Colonic mucosa (tissue), 4 donors: ENCODE measurements around the gene EGLN2. TPM values are rescaled to one million over a fixed set of nuclear protein-coding genes. Genes with fewer than 3 reads are reported as not detected.

Experiments used
- DNase-seq: peaks from one replicate; pipeline ENCODE4 v3.0.0-alpha.2; 2020
- H3K27ac ChIP-seq: fragments of 200-600 bp; one replicate; pipeline ENCODE4 v1.8.0; 2021
- H3K27me3 ChIP-seq: fragments of 200-600 bp; one replicate; pipeline ENCODE4 v1.8.0; 2021
- H3K36me3 ChIP-seq: fragments of 200-600 bp; one replicate; pipeline ENCODE4 v1.8.0; 2021
- H3K4me1 ChIP-seq: fragments of 200-600 bp; one replicate; pipeline ENCODE4 v1.8.0; 2021; ENCODE audit warnings: mild to moderate bottlenecking
- H3K4me3 ChIP-seq: fragments of 200-600 bp; one replicate; pipeline ENCODE4 v1.8.0; 2021
- H3K9ac ChIP-seq, 2 donors: one replicate each; pipeline ENCODE4 v1.7.0; 2013; ENCODE audit warnings: control low read depth in 2 of 2, low read depth in 2 of 2, low read length in 2 of 2
- H3K9me3 ChIP-seq: fragments of 200-600 bp; one replicate; pipeline ENCODE4 v1.8.0; 2021
- intact Hi-C: fragments of 100-400 bp; cut with DNase I; formaldehyde crosslinking; loops from one replicate; pipeline ENCODE4 v1.14.1; 2022
- total RNA-seq, 2 donors: library from RNA; stranded (reverse); fragmentation: NEBNext Ultra II Directional in 1 of 2; extraction: Animal tissue kit (Norgen Biotek cat#: 25700) in 1 of 2; gene quantifications; one replicate each; pipeline ENCODE4 v1.2.1, GENCODE V29; 2021
- TF ChIP-seq, protein P1 (sequence below): fragments of 200-600 bp; IDR thresholded peaks from one replicate; pipeline ENCODE4 v1.8.0; 2022; ENCODE audit warnings: antibody characterized with exemption, mild to moderate bottlenecking
- donor health status: healthy.
- donor health status: DM: no; HTN: no; CAD: no.
- donor health status: DM: no; HTN: no; CAD: no.

The EGLN2 gene
- total RNA-seq, 2 donors from 2014 or later = 67.3 to 87.8 TPM

DNA sequence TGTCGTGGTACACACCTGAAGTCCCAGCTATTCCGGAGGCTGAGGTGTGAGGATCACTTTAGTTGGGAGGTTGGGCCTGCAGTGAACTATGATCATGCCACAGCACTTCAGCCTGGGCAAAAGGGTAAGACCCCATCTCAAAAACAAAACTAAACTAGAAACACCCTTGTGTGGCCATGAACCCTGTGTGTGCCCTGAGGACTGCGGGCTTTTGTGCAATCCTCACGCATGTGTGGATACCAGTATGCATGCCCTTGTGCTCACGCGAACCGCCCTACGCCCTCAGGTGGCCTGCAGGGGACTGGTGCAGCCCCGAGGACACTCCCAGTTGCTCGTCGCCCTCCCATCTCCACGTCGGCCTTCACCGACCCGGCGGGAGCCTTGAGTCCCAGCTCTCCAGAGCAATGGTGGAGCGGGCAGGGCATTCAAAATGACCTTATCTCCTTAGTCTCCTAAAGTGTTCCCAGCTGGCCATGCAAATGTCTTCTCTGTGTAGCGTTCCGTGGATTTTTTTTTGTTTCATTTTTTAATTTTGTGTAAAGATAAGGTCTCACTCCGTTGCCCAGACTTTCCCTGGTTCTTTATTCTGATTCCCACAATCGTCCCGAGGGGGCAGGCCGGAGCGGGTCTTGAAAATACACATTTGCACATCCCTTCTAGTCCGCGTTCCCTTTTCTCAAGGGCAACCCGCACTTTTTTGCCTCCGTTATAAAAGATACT is 868 bp upstream of the EGLN2 start:
- H3K27ac ChIP-seq = peak overlapping the region; percentile 93
- no peaks in the 10 kb centered on the region for H3K9me3 ChIP-seq
- peak overlapping the region; percentile 41 for H3K4me3 ChIP-seq
- peak; percentile 76 for DNase-seq
- H3K27me3 ChIP-seq = no peaks in the 10 kb centered on the region
- no peaks in the 10 kb centered on the region for H3K36me3 ChIP-seq
- TF ChIP-seq, protein P1, sequence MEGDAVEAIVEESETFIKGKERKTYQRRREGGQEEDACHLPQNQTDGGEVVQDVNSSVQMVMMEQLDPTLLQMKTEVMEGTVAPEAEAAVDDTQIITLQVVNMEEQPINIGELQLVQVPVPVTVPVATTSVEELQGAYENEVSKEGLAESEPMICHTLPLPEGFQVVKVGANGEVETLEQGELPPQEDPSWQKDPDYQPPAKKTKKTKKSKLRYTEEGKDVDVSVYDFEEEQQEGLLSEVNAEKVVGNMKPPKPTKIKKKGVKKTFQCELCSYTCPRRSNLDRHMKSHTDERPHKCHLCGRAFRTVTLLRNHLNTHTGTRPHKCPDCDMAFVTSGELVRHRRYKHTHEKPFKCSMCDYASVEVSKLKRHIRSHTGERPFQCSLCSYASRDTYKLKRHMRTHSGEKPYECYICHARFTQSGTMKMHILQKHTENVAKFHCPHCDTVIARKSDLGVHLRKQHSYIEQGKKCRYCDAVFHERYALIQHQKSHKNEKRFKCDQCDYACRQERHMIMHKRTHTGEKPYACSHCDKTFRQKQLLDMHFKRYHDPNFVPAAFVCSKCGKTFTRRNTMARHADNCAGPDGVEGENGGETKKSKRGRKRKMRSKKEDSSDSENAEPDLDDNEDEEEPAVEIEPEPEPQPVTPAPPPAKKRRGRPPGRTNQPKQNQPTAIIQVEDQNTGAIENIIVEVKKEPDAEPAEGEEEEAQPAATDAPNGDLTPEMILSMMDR = peak; percentile 36
- intact Hi-C loops = no loop called here
- H3K4me1 ChIP-seq = peaks cover 26% of the 10 kb centered on the region
- peak overlapping the region; percentile 51 to 57 for H3K9ac ChIP-seq

DNA sequence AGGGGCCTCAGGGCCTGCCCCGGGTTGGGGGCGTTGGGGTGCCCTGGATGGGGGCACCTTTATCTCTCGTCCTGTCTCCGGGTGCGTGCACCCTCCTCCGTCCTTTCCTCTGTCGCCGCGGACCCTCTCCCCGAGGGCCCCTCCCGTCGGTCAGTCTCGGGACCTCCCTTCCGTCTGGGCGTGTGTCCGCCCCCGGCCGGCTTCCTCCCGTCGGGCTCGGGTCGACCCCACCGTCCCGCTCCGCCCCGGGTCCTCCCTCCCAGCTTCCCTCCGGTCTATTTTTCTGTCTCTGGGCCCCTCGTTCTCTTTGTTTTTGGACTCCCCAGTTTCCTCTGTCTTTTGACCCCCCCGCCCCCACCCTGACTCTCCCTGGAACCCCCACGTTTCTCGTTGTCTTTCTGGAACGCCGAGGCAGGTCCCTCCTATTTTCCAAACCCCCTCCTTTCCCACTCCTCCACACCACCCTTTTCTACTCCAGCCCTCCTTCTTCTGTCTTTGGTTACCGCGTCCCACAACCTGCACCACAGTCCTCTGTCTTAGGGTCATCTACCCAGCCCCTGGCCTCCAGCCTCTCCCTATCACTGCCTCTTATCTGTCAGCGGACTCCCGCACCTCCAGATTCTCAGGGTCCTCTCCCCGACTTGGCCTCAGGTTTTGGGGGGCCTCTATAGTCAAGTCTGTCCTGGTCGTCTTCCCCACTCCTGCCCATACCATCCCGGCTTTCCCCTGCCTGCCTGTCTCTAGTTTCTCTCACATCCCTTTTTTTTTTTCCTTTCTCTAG is 757 bp downstream of the EGLN2 start:
- Histone ChIP-seq H3K4me1 (peaks cover 42% of the 10 kb centered on the region), H3K9ac (peak overlapping the region; percentile 85 to 96)
- intact Hi-C loops = no loop called here

DNA sequence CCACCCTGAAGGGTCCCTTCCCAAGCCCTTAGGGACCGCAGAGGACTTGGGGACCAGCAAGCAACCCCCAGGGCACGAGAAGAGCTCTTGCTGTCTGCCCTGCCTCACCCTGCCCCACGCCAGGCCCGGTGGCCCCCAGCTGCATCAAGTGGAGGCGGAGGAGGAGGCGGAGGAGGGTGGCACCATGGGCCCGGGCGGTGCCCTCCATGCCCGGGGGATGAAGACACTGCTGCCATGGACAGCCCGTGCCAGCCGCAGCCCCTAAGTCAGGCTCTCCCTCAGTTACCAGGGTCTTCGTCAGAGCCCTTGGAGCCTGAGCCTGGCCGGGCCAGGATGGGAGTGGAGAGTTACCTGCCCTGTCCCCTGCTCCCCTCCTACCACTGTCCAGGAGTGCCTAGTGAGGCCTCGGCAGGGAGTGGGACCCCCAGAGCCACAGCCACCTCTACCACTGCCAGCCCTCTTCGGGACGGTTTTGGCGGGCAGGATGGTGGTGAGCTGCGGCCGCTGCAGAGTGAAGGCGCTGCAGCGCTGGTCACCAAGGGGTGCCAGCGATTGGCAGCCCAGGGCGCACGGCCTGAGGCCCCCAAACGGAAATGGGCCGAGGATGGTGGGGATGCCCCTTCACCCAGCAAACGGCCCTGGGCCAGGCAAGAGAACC is 1.5 kb downstream of the EGLN2 start:
- no peaks in the 10 kb centered on the region for H3K27me3 ChIP-seq
- no peaks in the 10 kb centered on the region for H3K9me3 ChIP-seq
- DNase-seq = no peak
- TF ChIP-seq, protein P1 = no peak
- H3K4me1 ChIP-seq = peaks cover 49% of the 10 kb centered on the region
- H3K9ac ChIP-seq = peak overlapping the region; percentile 85 to 96
- intact Hi-C loops = no loop called here
- H3K36me3 ChIP-seq = no peaks in the 10 kb centered on the region
- peak overlapping the region; percentile 94 for H3K4me3 ChIP-seq
- H3K27ac ChIP-seq = peak overlapping the region; percentile 93

More for the DNA sequence above, 757 bp downstream of the EGLN2 start:
- Histone ChIP-seq H3K27me3 (no peaks in the 10 kb centered on the region), H3K9me3 (no peaks in the 10 kb centered on the region), H3K4me3 (peak overlapping the region; percentile 94), H3K36me3 (no peaks in the 10 kb centered on the region), H3K27ac (peak overlapping the region; percentile 93)
- DNase-seq = peak; percentile 58
- TF ChIP-seq, protein P1 = no peak

DNA sequence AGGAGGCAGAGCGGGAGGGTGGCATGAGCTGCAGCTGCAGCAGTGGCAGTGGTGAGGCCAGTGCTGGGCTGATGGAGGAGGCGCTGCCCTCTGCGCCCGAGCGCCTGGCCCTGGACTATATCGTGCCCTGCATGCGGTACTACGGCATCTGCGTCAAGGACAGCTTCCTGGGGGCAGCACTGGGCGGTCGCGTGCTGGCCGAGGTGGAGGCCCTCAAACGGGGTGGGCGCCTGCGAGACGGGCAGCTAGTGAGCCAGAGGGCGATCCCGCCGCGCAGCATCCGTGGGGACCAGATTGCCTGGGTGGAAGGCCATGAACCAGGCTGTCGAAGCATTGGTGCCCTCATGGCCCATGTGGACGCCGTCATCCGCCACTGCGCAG is 2.0 kb downstream of the EGLN2 start:
- H3K4me3 ChIP-seq = no peak overlapping the region
- H3K4me1 ChIP-seq = peaks cover 53% of the 10 kb centered on the region
- intact Hi-C loops = no loop called here
- TF ChIP-seq, protein P1 = no peak
- H3K27ac ChIP-seq = peak overlapping the region; percentile 82
- peak overlapping the region; percentile 51 to 85 for H3K9ac ChIP-seq
- no peaks in the 10 kb centered on the region for H3K27me3 ChIP-seq
- no peaks in the 10 kb centered on the region for H3K9me3 ChIP-seq
- H3K36me3 ChIP-seq = no peaks in the 10 kb centered on the region
- DNase-seq = no peak

DNA sequence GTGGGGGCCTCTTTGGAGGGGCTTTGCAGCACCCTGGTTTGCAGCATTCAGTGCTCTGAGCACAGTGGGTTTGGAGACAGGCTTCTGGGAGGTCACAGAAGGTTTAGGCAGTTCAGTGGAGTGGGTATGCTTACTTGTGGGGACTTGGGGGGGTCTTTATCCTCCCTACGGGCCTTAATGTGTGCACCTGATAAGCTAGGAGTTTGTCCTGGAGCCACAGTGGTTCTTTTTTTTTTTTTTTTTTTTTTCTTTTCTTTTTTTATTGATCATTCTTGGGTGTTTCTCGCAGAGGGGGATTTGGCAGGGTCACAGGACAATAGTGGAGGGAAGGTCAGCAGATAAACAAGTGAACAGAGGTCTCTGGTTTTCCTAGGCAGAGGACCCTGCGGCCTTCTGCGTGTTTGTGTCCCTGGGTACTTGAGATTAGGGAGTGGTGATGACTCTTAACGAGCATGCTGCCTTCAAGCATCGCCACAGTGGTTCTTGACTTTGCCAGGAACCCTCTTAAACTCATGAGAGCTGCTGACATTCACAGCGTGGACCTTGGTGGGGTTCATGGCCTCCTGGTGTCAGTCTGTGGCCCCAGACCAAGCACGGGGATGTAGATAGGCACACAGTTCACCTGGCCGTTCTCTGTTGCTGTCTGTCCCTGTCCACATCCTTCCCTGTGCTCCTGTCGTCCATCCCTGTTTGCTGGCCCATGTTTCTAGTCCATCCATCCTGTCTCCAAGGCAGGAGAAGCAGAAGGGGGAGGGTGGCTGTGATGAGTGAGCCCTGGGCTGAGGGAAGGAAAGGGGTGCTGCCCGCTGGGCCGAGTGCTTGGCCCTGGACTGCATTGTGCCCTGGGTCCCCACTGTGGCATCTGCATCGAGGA is 2.7 kb downstream of the EGLN2 start:
- Histone ChIP-seq H3K27me3 (no peaks in the 10 kb centered on the region), H3K9ac (peak overlapping the region; percentile 44 to 85), H3K4me1 (peaks cover 57% of the 10 kb centered on the region), H3K4me3 (no peak overlapping the region), H3K27ac (peak overlapping the region; percentile 82), H3K36me3 (no peaks in the 10 kb centered on the region), H3K9me3 (no peaks in the 10 kb centered on the region)
- intact Hi-C loops = no loop called here
- TF ChIP-seq, protein P1 = no peak
- no peak for DNase-seq
